Suppressor macrophage treated with lipopolysaccharide for 1 hour (primary cell): ENCODE results near the gene RAMP3.

Source experiments
- DNase-seq, 3 donors: peaks; one replicate each; pipeline ENCODE4 v3.0.0-alpha.2; 2020 to 2022

The RAMP3 gene

GRCh38 chr7:45223728-45224630 is 66.4 kb downstream of the RAMP3 start:
- no peak for DNase-seq

GRCh38 chr7:45224832-45225231 is 67.2 kb downstream of the RAMP3 start:
- DNase-seq = no peak

- no peak for DNase-seq
These were observed 67.8 kb downstream of the RAMP3 start for GRCh38 chr7:45225311-45225947.

GRCh38 chr7:45225948-45226335 is 68.4 kb downstream of the RAMP3 start:
- DNase-seq = no peak

DNA sequence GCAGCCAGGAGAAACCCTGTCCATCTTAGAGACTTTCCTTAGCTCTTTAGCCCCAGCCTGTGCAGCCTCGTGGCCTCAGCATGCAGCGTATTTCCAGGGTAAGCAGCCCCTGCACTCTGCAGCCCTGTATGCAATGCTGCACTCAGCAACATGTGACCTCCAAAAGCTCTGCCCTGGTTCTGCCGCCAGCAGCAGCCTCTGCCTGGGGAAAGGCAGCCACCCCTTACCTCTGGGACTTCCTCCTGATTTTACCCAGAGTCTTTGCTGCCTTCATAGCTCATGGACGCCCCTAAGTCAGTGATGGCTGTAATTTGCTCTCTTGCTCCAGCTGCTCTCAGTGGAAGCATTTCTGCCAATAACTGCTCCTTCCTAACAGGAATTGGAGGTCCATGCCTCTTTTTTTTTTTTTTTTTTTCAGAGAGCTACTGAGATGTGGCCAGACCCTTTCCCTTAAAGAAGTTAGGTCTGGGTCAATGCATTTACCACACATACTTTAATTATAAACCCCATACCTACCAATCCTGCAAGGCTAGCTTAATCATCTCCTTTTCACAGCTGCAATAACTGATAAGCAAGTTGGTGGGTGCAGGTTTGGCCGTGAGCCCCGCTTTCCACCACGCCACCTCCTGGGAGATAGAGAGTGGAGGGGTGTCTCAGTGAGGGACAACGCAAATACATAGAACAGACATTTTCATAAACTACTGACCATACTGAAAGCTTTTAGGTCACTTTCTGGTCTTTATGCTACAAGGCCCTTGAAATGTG is 71.7 kb downstream of the RAMP3 start:
- DNase-seq = no peak

DNA sequence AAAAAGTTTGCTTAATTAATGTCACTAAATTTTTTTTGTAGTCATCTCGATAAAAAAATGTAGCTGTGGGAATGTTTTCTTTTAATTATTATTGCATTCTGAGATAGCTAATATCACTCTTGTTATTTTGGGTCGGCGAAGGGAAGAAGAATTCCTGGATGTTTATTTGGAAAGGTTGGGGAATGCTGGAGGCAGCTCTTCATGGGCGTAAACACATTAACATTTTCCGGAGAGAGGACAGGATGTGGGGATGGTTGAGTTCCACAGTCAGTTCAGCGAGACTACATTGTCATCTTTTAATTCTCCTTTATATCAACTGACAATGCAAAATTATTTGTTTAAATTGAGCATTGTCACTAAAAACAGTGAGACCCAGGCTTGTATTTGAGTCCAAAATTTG is 72.5 kb downstream of the RAMP3 start:
- no peak for DNase-seq

GRCh38 chr7:45230611-45231165 is 73.1 kb downstream of the RAMP3 start:
- DNase-seq = no peak

GRCh38 chr7:45233249-45233775 is 75.7 kb downstream of the RAMP3 start:
- DNase-seq = no peak
